Fibroblast of the aortic adventitia (primary cell): ENCODE results near the gene PRSS21. TPM values are rescaled to one million over a fixed set of nuclear protein-coding genes. Genes with fewer than 3 reads are reported as not detected.

ENCODE experiments used
- DNase-seq: peaks from one replicate; pipeline ENCODE4 v3.0.0-alpha.2; 2010; ENCODE audit warnings: low read depth
- H3K4me3 ChIP-seq: 2 replicates; pipeline ENCODE4 v1.5.1; 2011; ENCODE audit warnings: low read depth, mild to moderate bottlenecking, control low read depth, low read length, moderate library complexity
- total RNA-seq: library from RNA; depleted of rRNA; stranded (reverse); fragments of >200 nt; gene quantifications from 2 replicates; pipeline ENCODE4 v1.2.3, GENCODE V29; 2012; ENCODE audit warnings: low replicate concordance
- TF ChIP-seq, protein P1 (sequence below): IDR thresholded peaks from 2 replicates; pipeline ENCODE4 v1.5.1; 2011; ENCODE audit warnings: mild to moderate bottlenecking, low read length, control low read depth, inconsistent platforms; ENCODE audit not compliant: insufficient read depth

The PRSS21 gene
- total RNA-seq, 1 donor, result 0.27 TPM

DNA sequence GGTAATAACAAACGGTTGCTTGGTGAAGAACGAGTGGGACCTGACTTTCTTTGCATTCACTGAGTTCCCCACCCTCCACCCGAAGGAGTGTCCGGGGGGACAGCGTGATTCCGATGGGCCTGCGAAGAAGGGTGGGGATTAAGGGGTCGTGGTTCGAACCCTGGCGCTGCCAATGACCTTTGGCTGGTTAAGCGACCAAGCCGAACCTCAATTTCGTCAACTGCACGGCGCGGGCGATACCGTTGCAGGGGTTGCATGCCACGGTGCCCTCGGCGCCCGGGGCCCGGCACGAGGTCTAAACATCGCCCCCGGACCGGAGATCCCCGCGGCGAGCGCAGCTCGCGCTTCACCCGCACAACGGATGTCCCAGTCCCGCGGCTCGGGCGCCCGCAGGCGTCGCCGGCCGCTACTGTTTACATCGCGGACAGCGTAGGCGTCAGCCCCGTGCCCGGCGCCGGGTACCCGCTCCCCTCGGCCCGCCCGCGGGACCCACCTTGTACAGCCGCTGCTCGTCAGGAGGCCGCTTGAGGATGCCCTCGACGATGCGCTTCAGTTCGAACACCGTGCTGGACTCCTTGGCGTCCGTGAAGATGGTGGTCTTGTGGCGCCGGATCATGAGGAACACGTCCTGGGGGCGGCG, 40.4 kb upstream of the PRSS21 start:
- no peak for DNase-seq
- TF ChIP-seq, protein P1, sequence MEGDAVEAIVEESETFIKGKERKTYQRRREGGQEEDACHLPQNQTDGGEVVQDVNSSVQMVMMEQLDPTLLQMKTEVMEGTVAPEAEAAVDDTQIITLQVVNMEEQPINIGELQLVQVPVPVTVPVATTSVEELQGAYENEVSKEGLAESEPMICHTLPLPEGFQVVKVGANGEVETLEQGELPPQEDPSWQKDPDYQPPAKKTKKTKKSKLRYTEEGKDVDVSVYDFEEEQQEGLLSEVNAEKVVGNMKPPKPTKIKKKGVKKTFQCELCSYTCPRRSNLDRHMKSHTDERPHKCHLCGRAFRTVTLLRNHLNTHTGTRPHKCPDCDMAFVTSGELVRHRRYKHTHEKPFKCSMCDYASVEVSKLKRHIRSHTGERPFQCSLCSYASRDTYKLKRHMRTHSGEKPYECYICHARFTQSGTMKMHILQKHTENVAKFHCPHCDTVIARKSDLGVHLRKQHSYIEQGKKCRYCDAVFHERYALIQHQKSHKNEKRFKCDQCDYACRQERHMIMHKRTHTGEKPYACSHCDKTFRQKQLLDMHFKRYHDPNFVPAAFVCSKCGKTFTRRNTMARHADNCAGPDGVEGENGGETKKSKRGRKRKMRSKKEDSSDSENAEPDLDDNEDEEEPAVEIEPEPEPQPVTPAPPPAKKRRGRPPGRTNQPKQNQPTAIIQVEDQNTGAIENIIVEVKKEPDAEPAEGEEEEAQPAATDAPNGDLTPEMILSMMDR, result no peak
- peak overlapping the region; percentile 88 for H3K4me3 ChIP-seq

DNA sequence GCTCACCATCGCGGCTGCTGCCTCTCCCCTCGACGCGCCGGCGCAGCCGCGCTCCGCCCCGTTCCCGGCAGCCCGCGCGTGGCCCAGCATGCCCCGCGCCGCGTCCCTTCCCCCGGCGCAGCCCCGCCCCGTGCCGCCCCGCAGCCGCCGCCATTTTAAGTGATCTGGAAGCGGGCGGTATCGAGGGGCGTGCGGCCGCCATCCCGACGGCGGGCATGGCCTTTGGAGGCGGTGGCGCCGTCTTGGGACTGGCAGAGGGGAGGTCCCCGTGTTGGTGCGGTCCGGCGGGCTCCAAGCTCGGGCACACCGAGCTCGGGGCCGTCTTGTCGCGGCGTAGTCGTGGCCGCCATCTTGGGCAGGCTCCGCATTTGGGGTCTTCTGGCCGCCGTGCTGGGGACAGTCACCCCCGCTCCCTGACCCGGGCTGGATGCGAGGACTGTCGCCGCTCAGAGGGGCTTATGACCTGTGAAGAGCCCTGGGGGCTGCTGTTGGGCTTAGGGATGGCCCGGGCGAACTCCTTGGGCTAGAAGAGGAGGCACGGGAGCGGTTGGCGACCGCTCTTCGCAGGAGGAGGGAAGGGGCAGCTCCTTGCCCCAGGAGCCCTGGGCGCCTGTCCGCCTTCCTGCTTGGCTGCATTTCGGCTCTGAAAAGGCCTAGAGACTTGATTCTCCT, 39.7 kb upstream of the PRSS21 start, which contains the start of gene ELOB:
TSS of gene ELOB (minus strand) at position 50 of the 672 bp plus-strand sequence. CDS start at position 9, 41 bp downstream.
- TF ChIP-seq, protein P1, result no peak
- H3K4me3 ChIP-seq, result peak within 1 kb of the TSS; percentile 95
- DNase-seq, result peak; percentile 68

DNA sequence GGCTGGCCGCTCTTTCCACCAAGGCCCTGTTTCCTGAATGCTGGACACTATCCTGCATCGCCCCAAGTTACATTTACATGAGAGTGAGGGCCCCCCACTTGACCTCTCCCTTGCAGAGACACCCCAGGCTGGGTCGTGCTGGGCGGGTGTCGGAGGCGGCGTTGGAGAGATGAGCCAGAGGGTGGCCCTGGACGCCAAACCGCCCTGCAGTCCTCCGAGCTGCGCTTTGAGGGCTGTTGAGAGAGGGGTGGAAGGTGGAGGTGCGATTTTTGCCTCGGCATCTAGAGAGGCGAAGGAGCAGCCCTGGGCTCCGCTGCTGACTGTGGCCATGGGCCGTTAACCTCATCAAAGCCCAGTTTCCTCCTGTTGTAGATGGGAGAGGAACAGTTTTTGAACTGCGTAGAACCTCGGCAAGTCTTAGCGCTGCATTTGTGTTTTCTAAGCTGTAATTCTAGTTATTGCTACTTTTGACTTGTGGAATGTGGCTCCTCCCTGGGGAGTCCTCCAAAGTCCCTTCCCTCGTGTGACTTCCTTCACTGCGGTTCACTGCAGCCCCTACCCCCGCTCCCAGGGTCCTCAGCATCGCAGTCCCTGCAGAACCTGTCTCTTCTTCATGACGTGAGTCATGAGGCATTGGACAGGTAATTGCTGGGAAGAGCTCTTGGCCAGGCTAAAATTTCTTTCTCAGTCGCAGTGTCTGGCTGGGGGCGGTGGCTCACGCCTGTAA, 39.0 kb upstream of the PRSS21 start:
- peak overlapping the region; percentile 95 for H3K4me3 ChIP-seq
- TF ChIP-seq, protein P1, result no peak
- DNase-seq, result peak; percentile 25

DNA sequence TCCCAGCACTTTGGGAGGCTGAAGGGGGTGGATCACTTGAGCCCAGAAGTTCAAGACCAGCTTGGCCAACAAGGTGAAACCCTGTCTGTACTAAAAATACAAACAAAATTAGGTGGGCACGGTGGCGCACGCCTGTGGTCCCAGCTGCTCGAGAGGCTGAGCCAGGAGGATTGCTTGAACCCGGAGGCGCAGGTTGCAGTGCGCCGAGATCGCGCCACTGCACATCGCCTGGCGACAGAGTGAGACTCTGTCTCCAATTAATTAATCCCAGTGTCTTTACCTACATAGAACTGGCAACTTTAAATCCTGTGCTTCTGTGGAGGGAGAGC, 38.4 kb upstream of the PRSS21 start:
- no peak for DNase-seq
- H3K4me3 ChIP-seq, result peak overlapping the region; percentile 95
- TF ChIP-seq, protein P1, result no peak

DNA sequence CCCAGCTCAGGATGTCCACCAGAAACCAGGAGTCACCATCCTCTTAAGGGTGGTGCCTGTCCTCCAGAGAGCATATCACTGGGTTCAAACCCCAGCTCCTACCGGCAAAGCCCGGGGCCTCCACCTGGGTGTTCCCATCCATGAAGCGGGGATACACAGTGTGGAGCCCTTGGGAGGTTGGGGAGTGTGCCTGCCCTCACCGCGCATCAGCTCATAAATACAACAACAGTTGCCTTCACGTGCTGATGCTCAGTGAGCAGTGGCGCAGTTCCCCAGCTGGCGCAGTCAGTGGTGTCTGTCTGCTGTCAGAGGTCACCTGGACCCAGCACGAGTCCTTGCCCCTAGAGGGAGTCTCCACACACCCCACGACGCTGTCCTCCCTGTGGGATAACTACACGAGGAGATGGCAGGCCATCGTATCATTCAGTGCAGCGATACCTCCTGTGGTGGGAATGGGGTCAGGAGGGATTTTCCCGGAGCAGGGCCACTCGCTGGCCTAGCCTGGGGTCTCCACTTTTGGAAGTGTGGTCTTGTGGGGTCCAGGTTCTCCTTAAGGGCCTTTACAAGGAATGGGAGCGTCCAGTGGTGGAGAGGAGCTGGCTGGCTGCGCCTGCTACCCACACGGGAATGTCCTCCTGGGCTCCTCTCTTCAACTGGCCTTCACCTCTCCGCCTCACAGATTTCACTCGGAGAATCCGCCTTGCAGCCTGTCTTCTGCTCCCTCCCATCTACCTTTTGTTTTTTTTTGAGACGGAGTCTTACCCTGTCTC, 37.7 kb upstream of the PRSS21 start:
- TF ChIP-seq, protein P1, result no peak
- DNase-seq, result no peak

More for the DNA sequence above, 37.7 kb upstream of the PRSS21 start:
- H3K4me3 ChIP-seq, result no peak overlapping the region
